ENCODE measurements around the gene IRAK3. TPM values are rescaled to one million over a fixed set of nuclear protein-coding genes. Genes with fewer than 3 reads are reported as not detected.
A peak's percentile ranks its signal among the peaks of the same experiment; 100 is the strongest.

The IRAK3 gene
- total RNA-seq, 1 donor, result 3.6 TPM

DNA sequence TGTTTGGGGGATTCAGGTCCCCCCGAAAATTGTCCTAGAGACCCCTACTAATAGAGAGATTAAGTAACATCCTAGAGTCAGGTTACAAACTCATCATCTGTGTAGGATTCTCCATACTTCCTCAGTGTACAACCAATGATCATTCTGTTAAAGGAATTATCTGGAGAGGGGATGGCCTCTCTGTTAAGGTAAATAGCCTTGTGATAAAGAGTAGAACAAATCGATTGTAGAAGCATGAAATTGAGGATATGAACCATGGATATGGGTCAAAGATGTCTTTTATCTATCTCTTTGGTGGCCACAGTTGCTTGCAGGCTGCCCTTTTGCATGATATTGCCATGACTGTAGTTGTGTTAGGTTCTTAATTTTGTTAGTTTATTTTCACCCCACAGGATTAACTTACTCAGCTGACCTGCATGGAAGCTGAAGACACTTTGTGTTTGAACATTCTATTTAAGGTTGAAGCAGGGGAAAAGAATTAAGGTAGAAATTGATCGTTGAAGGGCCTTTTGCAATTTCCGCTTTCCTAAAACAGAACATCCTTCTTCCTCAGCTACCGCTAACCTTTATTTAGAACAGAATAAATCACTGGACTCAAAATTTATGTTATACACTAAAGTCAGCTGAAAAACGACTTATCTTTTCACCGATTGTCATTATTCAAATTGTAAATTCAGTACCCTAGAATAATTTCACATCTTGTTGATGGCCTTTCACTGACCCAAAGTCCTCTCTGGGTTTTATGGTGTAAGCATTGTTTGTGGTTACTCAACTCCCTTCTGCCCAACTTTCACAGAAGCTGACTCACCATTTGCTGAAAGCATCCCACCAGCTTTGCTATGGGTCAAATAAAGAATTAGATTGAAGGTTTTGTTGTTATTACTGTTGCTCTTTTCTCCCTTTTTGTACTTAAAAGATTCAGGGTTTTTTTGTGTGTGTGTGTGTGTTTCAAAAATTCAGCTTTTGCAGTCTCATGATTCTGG lies 52.3 kb downstream of the IRAK3 start:
- DNase-seq (ENCODE audit: insufficient read length, low spot score, missing footprints), result peak; percentile 92
- Histone ChIP-seq H3K79me2 (ENCODE audit: insufficient read depth, low read length) (no peaks in the 10 kb centered on the region), H3K36me3 (ENCODE audit: insufficient read depth, low read length) (no peaks in the 10 kb centered on the region), H3K4me2 (ENCODE audit: insufficient read depth, low read length) (no peak overlapping the region), H4K20me1 (ENCODE audit: insufficient read depth, low read length) (no peaks in the 10 kb centered on the region), H3K27me3 (ENCODE audit: insufficient read depth, low read length) (no peaks in the 10 kb centered on the region), H3K27ac (ENCODE audit: low read depth, low read length) (no peak overlapping the region), H3K9me3 (ENCODE audit: low read depth, low read length) (no peaks in the 10 kb centered on the region), H3K4me1 (ENCODE audit: insufficient read depth, low read length) (peaks cover 11% of the 10 kb centered on the region), H2AFZ (ENCODE audit: low read length) (no peak overlapping the region), H3K4me3 (ENCODE audit: insufficient read depth, low read length) (no peak overlapping the region)
- TF ChIP-seq, protein P1, sequence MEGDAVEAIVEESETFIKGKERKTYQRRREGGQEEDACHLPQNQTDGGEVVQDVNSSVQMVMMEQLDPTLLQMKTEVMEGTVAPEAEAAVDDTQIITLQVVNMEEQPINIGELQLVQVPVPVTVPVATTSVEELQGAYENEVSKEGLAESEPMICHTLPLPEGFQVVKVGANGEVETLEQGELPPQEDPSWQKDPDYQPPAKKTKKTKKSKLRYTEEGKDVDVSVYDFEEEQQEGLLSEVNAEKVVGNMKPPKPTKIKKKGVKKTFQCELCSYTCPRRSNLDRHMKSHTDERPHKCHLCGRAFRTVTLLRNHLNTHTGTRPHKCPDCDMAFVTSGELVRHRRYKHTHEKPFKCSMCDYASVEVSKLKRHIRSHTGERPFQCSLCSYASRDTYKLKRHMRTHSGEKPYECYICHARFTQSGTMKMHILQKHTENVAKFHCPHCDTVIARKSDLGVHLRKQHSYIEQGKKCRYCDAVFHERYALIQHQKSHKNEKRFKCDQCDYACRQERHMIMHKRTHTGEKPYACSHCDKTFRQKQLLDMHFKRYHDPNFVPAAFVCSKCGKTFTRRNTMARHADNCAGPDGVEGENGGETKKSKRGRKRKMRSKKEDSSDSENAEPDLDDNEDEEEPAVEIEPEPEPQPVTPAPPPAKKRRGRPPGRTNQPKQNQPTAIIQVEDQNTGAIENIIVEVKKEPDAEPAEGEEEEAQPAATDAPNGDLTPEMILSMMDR (IDR thresholded peaks at IDR 0.05; ENCODE audit: extremely low read depth, low read depth, low read length), result no peak

DNA sequence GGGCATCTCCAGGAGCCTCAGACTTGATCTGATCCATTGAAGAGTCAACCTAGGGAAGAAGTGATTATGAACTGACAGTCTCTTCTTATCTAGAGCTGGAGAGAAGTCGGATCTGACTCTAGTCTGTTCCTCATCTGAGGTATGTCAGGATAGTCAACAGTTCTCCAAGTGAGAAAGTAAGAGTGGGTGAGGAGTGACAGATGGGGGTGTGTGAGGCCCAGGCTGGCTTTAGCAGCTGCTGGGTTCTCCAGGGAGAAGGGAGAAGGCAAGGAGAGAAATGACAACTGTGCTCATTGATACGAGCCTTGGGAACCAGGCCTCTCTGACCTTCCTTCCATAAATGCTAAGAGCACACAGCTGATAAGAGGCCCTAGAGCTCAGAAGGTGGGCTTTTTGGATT lies 53.3 kb downstream of the IRAK3 start:
- no peak for DNase-seq (ENCODE audit: insufficient read length, low spot score, missing footprints)
- Histone ChIP-seq H3K4me3 (ENCODE audit: insufficient read depth, low read length) (no peak overlapping the region), H3K9me3 (ENCODE audit: low read depth, low read length) (no peaks in the 10 kb centered on the region), H3K4me1 (ENCODE audit: insufficient read depth, low read length) (peaks cover 11% of the 10 kb centered on the region), H3K27ac (ENCODE audit: low read depth, low read length) (no peak overlapping the region), H3K36me3 (ENCODE audit: insufficient read depth, low read length) (no peaks in the 10 kb centered on the region), H3K4me2 (ENCODE audit: insufficient read depth, low read length) (no peak overlapping the region), H4K20me1 (ENCODE audit: insufficient read depth, low read length) (no peaks in the 10 kb centered on the region), H3K27me3 (ENCODE audit: insufficient read depth, low read length) (no peaks in the 10 kb centered on the region), H3K79me2 (ENCODE audit: insufficient read depth, low read length) (no peaks in the 10 kb centered on the region), H2AFZ (ENCODE audit: low read length) (no peak overlapping the region)
- TF ChIP-seq, protein P1 (IDR thresholded peaks at IDR 0.05; ENCODE audit: extremely low read depth, low read depth, low read length), result no peak

DNA sequence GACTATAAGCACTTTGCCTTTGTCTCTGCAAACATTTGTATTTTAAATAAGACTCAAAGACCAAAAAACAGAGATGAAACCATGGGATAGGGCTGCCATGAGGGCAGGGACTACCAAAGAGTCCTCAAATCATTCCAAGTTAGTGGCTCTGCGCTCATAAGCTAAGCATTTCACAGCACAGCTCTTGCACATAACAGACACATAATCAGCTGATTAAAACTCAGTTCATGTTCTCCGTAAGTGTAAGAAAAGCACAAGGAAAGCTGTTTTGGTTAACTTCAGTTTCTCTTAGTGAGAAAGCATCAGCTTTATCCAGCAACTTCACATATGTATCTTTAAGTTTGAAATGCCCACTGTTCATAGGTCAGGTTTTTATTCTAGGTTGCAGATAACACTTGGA lies 54.9 kb downstream of the IRAK3 start:
- Histone ChIP-seq H3K4me1 (ENCODE audit: insufficient read depth, low read length) (peaks cover 11% of the 10 kb centered on the region), H3K9me3 (ENCODE audit: low read depth, low read length) (no peaks in the 10 kb centered on the region), H4K20me1 (ENCODE audit: insufficient read depth, low read length) (no peaks in the 10 kb centered on the region), H3K4me3 (ENCODE audit: insufficient read depth, low read length) (no peak overlapping the region), H3K79me2 (ENCODE audit: insufficient read depth, low read length) (no peaks in the 10 kb centered on the region), H3K36me3 (ENCODE audit: insufficient read depth, low read length) (no peaks in the 10 kb centered on the region), H3K27ac (ENCODE audit: low read depth, low read length) (no peak overlapping the region), H3K4me2 (ENCODE audit: insufficient read depth, low read length) (no peak overlapping the region), H3K27me3 (ENCODE audit: insufficient read depth, low read length) (no peaks in the 10 kb centered on the region), H2AFZ (ENCODE audit: low read length) (no peak overlapping the region)
- no peak for DNase-seq (ENCODE audit: insufficient read length, low spot score, missing footprints)
- TF ChIP-seq, protein P1 (IDR thresholded peaks at IDR 0.05; ENCODE audit: extremely low read depth, low read depth, low read length), result no peak

DNA sequence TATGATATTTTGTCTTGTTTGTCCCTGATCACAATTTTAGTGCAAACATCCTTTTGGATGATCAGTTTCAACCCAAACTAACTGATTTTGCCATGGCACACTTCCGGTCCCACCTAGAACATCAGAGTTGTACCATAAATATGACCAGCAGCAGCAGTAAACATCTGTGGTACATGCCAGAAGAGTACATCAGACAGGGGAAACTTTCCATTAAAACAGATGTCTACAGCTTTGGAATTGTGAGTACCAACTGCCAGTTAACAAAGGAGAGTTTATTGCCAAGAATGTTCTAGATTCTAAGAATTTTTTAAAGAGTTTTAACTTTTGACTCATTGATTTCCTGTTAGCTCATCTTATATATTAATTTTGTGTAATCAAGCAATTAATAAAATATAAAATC lies 55.4 kb downstream of the IRAK3 start:
- TF ChIP-seq, protein P1 (IDR thresholded peaks at IDR 0.05; ENCODE audit: extremely low read depth, low read depth, low read length), result no peak
- no peak for DNase-seq (ENCODE audit: insufficient read length, low spot score, missing footprints)

More for the DNA sequence above, 55.4 kb downstream of the IRAK3 start:
- Histone ChIP-seq H4K20me1 (ENCODE audit: insufficient read depth, low read length) (no peaks in the 10 kb centered on the region), H3K27me3 (ENCODE audit: insufficient read depth, low read length) (no peaks in the 10 kb centered on the region), H3K36me3 (ENCODE audit: insufficient read depth, low read length) (no peaks in the 10 kb centered on the region), H3K4me1 (ENCODE audit: insufficient read depth, low read length) (peaks cover 11% of the 10 kb centered on the region), H2AFZ (ENCODE audit: low read length) (no peak overlapping the region), H3K27ac (ENCODE audit: low read depth, low read length) (no peak overlapping the region), H3K4me2 (ENCODE audit: insufficient read depth, low read length) (no peak overlapping the region), H3K4me3 (ENCODE audit: insufficient read depth, low read length) (no peak overlapping the region), H3K9me3 (ENCODE audit: low read depth, low read length) (no peaks in the 10 kb centered on the region), H3K79me2 (ENCODE audit: insufficient read depth, low read length) (no peaks in the 10 kb centered on the region)

All from osteoblast (primary cell).